ENCODE data around the gene BUD23.

- no peak for TF ChIP-seq CTCF (IDR thresholded peaks at IDR 0.05)
- TF ChIP-seq POLR2A (IDR thresholded peaks at IDR 0.05), result no peak
These were observed 49.0 kb downstream of the BUD23 start for GRCh38 chr7:73732397-73732796.

All from heart left ventricle (tissue), 13 donors.